Endothelial cell of umbilical vein (primary cell): ENCODE results near the gene SIAH1. TPM values are rescaled to one million over a fixed set of nuclear protein-coding genes. Genes with fewer than 3 reads are reported as not detected.
A peak's percentile ranks its signal among the peaks of the same experiment; 100 is the strongest.

ENCODE experiments used
- BruUV-seq: library from RNA; stranded (reverse); fragments of 400-500 nt; replicated peaks from 2 replicates; lab custom pipeline; 2021; lab: Mats Ljungman, UMichigan
- CTCF ChIA-PET: fragments of 300-600, 350-600 bp; sonication (Branson Sonifier 250); formaldehyde crosslinking; loops from one replicate; lab custom pipeline; 2021; ENCODE audit warnings: antibody characterized with exemption, inconsistent platforms; lab: Charles Lee
- POLR2A ChIA-PET: fragments of 300-600, 350-600 bp; sonication (Branson Sonifier 250); formaldehyde crosslinking; loops from one replicate; lab custom pipeline; 2021; ENCODE audit warnings: antibody characterized with exemption, inconsistent platforms; lab: Charles Lee
- DNase-seq: peaks from one replicate; pipeline ENCODE4 v3.0.0-alpha.2; 2011; ENCODE audit warnings: low read depth, low spot score
- FAIRE-seq: peaks from 2 replicates; lab custom pipeline; 2011; peaks lifted over from hg19 to GRCh38; lab: Jason Lieb, UNC
- H2AFZ ChIP-seq: 2 replicates; pipeline ENCODE4 v1.6.0; 2012; ENCODE audit warnings: low read depth, low read length, control low read depth, inconsistent platforms
- H3K27ac ChIP-seq: 2 replicates; pipeline ENCODE4 v1.5.1; 2011; ENCODE audit warnings: low read depth, mild to moderate bottlenecking, control low read depth, low read length, moderate library complexity; ENCODE audit not compliant: insufficient read depth
- H3K27me3 ChIP-seq, 2 experiments: 2 replicates each; pipeline versions ENCODE4 v1.6.0 to v1.6.1; 2011; ENCODE audit warnings: low read length in 2 of 2, mixed read lengths in 1 of 2; ENCODE audit not compliant: control insufficient read depth in 2 of 2, insufficient read depth in 2 of 2
- H3K36me3 ChIP-seq, 2 experiments: 2 replicates in 1 of 2; 3 replicates in 1 of 2; pipeline ENCODE4 v1.5.1; 2011; ENCODE audit warnings: low read length in 2 of 2, mild to moderate bottlenecking in 1 of 2, moderate library complexity in 1 of 2; ENCODE audit not compliant: control insufficient read depth in 2 of 2, insufficient read depth in 2 of 2; ENCODE audit errors: extremely low read depth in 1 of 2
- H3K4me1 ChIP-seq: 3 replicates; pipeline ENCODE4 v1.5.1; 2011; ENCODE audit warnings: mild to moderate bottlenecking, low read length; ENCODE audit not compliant: control insufficient read depth, insufficient read depth; ENCODE audit errors: extremely low read depth
- H3K4me2 ChIP-seq: 2 replicates; pipeline ENCODE4 v1.6.1; 2011; ENCODE audit warnings: low read length, control low read depth, mixed read lengths; ENCODE audit not compliant: insufficient read depth
- H3K4me3 ChIP-seq, 3 experiments: fragments of 200-600 bp in 1 of 3; sonication (generic), shearing (Covaris generic) in 1 of 3; replicated peaks in 1 of 3; 2 replicates each; pipeline ENCODE4 v1.5.1; 2011 to 2016; ENCODE audit warnings: control low read depth in 3 of 3, low read length in 3 of 3, mild to moderate bottlenecking in 2 of 3, inconsistent platforms in 1 of 3, low read depth in 1 of 3, moderate library complexity in 1 of 3; ENCODE audit not compliant: insufficient read depth in 1 of 3
- H3K79me2 ChIP-seq: 2 replicates; pipeline ENCODE4 v1.6.0; 2012; ENCODE audit warnings: low read length, inconsistent platforms; ENCODE audit not compliant: control insufficient read depth, insufficient read depth
- H3K9ac ChIP-seq: replicated peaks from 2 replicates; pipeline ENCODE3; 2011; ENCODE audit warnings: low read length, control low read depth; ENCODE audit not compliant: insufficient read depth; ENCODE audit errors: extremely low read depth
- H3K9me1 ChIP-seq: replicated peaks from 3 replicates; pipeline ENCODE4 v1.6.0; 2011; ENCODE audit warnings: mild to moderate bottlenecking, low read length; ENCODE audit not compliant: control insufficient read depth, insufficient read depth; ENCODE audit errors: extremely low read depth
- H3K9me3 ChIP-seq: replicated peaks from 2 replicates; pipeline ENCODE4 v1.5.1; 2012; ENCODE audit warnings: low read length, inconsistent platforms; ENCODE audit not compliant: control insufficient read depth, insufficient read depth
- H4K20me1 ChIP-seq: replicated peaks from 2 replicates; pipeline ENCODE3; 2011; ENCODE audit warnings: mild to moderate bottlenecking, low read length; ENCODE audit not compliant: control insufficient read depth, insufficient read depth; ENCODE audit errors: extremely low read depth
- GATA2 ChIP-seq: IDR thresholded peaks from 2 replicates; pipeline ENCODE4 v1.7.0; 2011; ENCODE audit warnings: low read depth, mild to moderate bottlenecking, moderate library complexity, mixed read lengths, low read length; ENCODE audit not compliant: insufficient read length, insufficient read depth
- JUN ChIP-seq: IDR thresholded peaks from 2 replicates; pipeline ENCODE4 v1.6.1; 2011; ENCODE audit warnings: borderline replicate concordance, low read depth; ENCODE audit not compliant: insufficient read length, insufficient read depth
- MYC ChIP-seq: IDR thresholded peaks from one replicate; pipeline ENCODE4 v1.6.1; 2011; ENCODE audit warnings: mild to moderate bottlenecking, low read depth, low read length
- POLR2A ChIP-seq: IDR thresholded peaks from 2 replicates; pipeline ENCODE4 v1.6.1; 2012; ENCODE audit warnings: low read depth, mild to moderate bottlenecking, control low read depth, low read length
- POLR2AphosphoS5 ChIP-seq: IDR thresholded peaks from 2 replicates; pipeline ENCODE4 v1.6.1; 2012; ENCODE audit warnings: low read depth, mild to moderate bottlenecking, control low read depth, low read length, moderate library complexity; ENCODE audit not compliant: insufficient read depth
- dilution Hi-C: fragments of 300-500 bp; cut with MboI; formaldehyde crosslinking; loops from one replicate; pipeline ENCODE4 v1.15.0; 2019; ENCODE audit warnings: low sequenced_read_pairs; ENCODE audit not compliant: extremely low pct_ligation_motif_present
- intact Hi-C: fragments of 100-400 bp; cut with micrococcal nuclease; formaldehyde crosslinking; loops from one replicate; pipeline ENCODE4 v1.10.0; 2022
- polyA plus RNA-seq, 4 experiments: library from polyadenylated mRNA; depleted of rRNA in 3 of 4; stranded (reverse) in 3 of 4; unstranded in 1 of 4; fragments of >200 nt; gene quantifications; 2 replicates each; pipeline versions ENCODE4 v1.2.1 to v1.2.3, GENCODE V29; 2011 to 2012; ENCODE audit warnings: missing spikeins in 1 of 4
- total RNA-seq: library from RNA; stranded (reverse); gene quantifications from 2 replicates; pipeline ENCODE4 v1.2.3, GENCODE V29; 2021
- TF ChIP-seq, protein P1 (sequence below): IDR thresholded peaks from 2 replicates; pipeline ENCODE4 v1.6.1; 2011; ENCODE audit not compliant: insufficient read depth, insufficient read length
- TF ChIP-seq, protein P2 (sequence below), 2 donors: IDR thresholded peaks; 1 replicate in 1 of 2; 2 replicates in 1 of 2; pipeline ENCODE4 v1.5.1; 2011; ENCODE audit warnings: low read length in 2 of 2, mild to moderate bottlenecking in 2 of 2, moderate library complexity in 2 of 2, control low read depth in 1 of 2, inconsistent platforms in 1 of 2, low read depth in 1 of 2; ENCODE audit not compliant: insufficient read depth in 1 of 2; ENCODE audit errors: extremely low read depth in 1 of 2

Gene SIAH1
- total and polyA plus RNA-seq, 2 donors (not counting 3 experiments of a cell fraction or from before 2014, with no cell fraction given): 14.4 to 19.9 TPM

DNA sequence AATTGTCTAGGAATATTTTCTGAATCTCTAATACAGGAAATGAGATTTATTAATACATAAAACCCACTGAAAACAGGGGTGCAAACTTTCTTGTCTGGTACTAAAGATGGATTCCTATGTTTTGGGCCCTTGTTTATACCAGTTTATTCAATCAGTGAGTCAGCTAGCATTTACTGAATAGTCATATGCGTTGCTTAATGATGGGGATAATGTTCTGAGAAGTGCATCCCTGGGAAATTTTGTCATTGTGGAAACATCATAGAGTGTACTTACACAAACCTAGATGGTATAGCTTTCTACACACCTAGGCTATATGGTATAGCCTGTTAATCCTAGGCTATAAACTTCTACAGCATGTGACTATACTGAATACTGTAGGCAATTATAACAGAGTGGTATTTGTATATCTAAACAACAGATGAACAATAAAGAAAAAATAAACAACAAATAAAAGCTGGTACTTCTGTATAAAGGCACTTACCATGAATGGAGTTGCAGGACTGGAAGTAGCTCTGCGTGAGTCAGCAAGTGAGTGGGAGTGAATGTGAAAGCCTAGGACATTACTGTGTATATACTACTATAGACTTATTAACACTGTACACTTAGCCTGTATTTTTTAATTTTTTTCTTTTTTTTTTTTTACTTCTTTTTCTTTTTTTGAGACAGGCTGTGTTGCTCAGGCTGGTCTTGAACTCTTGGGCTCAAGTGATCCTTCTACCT, 63.7 kb downstream of the SIAH1 start:
- Histone ChIP-seq H3K9me3 (no peaks in the 10 kb centered on the region), H4K20me1 (no peaks in the 10 kb centered on the region), H3K27ac (no peak overlapping the region), H3K9me1 (no peaks in the 10 kb centered on the region), H3K79me2 (no peaks in the 10 kb centered on the region), H3K27me3 (no peaks in the 10 kb centered on the region), H2AFZ (no peak overlapping the region), H3K4me2 (no peak overlapping the region), H3K4me1 (peaks cover 22% of the 10 kb centered on the region), H3K36me3 (peaks cover 1 to 2% of the 10 kb centered on the region in 2 experiments), H3K4me3 (no peak overlapping the region), H3K9ac (no peak overlapping the region)
- DNase-seq (no peak), FAIRE-seq (no peak)
- intact Hi-C loops (no loop called here), dilution Hi-C loops (no loop called here)
- BruUV-seq: no TSS peak
- ChIA-PET CTCF (no interaction called here), POLR2A (no interaction called here)
- TF ChIP-seq POLR2A: no peak

DNA sequence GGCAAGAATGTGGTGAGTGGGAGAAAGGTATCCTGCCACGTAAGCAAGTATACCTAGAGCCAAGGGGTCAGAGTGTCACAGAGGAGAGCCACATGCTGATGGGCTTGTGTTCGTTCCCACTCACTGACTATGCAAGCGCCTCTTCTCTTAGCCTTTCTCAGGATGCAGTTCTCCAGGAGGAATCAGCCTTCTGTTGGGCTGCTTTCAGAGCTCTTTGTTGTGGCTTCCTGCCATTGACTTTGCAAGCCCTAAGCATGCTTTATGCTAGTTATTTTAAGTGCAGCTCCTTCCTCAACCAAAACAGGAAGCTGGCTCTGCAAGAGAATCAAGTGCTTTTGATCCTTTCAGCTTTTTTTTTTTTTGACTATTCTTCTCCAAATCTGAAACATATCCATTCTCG, 66.6 kb downstream of the SIAH1 start:
- intact Hi-C loops: loop anchor here (1.0 to 5.0 kb wide), 3 partner anchors 41 to 74 kb away; partner anchors contain the start of genes LONP2 and SIAH1

More for the DNA sequence above, 66.6 kb downstream of the SIAH1 start:
- Histone ChIP-seq H3K36me3 (peaks cover 1 to 2% of the 10 kb centered on the region in 2 experiments), H3K9ac (no peak overlapping the region), H3K4me1 (peaks cover 22% of the 10 kb centered on the region), H4K20me1 (no peaks in the 10 kb centered on the region), H3K27ac (peak overlapping the region; percentile 15), H3K27me3 (no peaks in the 10 kb centered on the region), H2AFZ (no peak overlapping the region), H3K4me2 (peak overlapping the region; percentile 20), H3K4me3 (no peak overlapping the region), H3K9me3 (no peaks in the 10 kb centered on the region), H3K9me1 (no peaks in the 10 kb centered on the region), H3K79me2 (no peaks in the 10 kb centered on the region)
- ChIA-PET POLR2A (interaction anchor here (0.6 to 0.8 kb wide), 3 partner anchors 30 to 1298 kb away, joined by 3 read pairs; no protein-coding TSS in a partner anchor), CTCF (interaction anchor here (0.9 to 2.0 kb wide), 9 partner anchors 10 to 311 kb away, joined by 3 to 14 read pairs (median 3); no protein-coding TSS in a partner anchor)
- TF ChIP-seq JUN (no peak), MYC (no peak), GATA2 (no peak), POLR2AphosphoS5 (no peak), POLR2A (no peak)
- TF ChIP-seq, protein P1, sequence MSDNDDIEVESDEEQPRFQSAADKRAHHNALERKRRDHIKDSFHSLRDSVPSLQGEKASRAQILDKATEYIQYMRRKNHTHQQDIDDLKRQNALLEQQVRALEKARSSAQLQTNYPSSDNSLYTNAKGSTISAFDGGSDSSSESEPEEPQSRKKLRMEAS: no peak
- TF ChIP-seq, protein P2, sequence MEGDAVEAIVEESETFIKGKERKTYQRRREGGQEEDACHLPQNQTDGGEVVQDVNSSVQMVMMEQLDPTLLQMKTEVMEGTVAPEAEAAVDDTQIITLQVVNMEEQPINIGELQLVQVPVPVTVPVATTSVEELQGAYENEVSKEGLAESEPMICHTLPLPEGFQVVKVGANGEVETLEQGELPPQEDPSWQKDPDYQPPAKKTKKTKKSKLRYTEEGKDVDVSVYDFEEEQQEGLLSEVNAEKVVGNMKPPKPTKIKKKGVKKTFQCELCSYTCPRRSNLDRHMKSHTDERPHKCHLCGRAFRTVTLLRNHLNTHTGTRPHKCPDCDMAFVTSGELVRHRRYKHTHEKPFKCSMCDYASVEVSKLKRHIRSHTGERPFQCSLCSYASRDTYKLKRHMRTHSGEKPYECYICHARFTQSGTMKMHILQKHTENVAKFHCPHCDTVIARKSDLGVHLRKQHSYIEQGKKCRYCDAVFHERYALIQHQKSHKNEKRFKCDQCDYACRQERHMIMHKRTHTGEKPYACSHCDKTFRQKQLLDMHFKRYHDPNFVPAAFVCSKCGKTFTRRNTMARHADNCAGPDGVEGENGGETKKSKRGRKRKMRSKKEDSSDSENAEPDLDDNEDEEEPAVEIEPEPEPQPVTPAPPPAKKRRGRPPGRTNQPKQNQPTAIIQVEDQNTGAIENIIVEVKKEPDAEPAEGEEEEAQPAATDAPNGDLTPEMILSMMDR (IDR thresholded peaks at IDR 0.05; ENCODE audit: extremely low read depth in 1 of 2, insufficient read depth in 1 of 2, low read depth in 1 of 2, low read length in 2 of 2): no peak
- no TSS peak for BruUV-seq
- peak; percentile 88 for FAIRE-seq
- DNase-seq: peak; percentile 86
- dilution Hi-C loops: no loop called here
